WTC11 (cell line): ENCODE results near the gene BABAM2. TPM values are rescaled to one million over a fixed set of nuclear protein-coding genes. Genes with fewer than 3 reads are reported as not detected.

Experiments used
- ATAC-seq: fragments of 200-7000 bp; cut with Tn5 transposase; 2 replicates; pipeline ENCODE4 v1.10.0; 2021; ENCODE audit warnings: mild to moderate bottlenecking, moderate library complexity
- CTCF ChIA-PET: fragments of 300-600 bp; sonication (Branson Sonifier 250); formaldehyde crosslinking; loops from one replicate; lab custom pipeline; 2021; ENCODE audit warnings: antibody characterized with exemption; lab: Charles Lee
- POLR2A ChIA-PET: fragments of 350-600 bp; sonication (Branson Sonifier 250); formaldehyde crosslinking; loops from one replicate; lab custom pipeline; 2021; ENCODE audit warnings: antibody characterized with exemption; lab: Charles Lee
- DNase-seq: peaks from one replicate; pipeline ENCODE4 v3.0.0; 2021; ENCODE audit warnings: low spot score
- H3K27ac Mint-ChIP-seq: 2 replicates; pipeline ENCODE4 v1.8.0; 2021; ENCODE audit warnings: mixed read lengths
- H3K27me3 Mint-ChIP-seq: 2 replicates; pipeline ENCODE4 v1.8.0; 2021; ENCODE audit warnings: low read depth, mild to moderate bottlenecking, moderate library complexity, mixed read lengths
- H3K36me3 Mint-ChIP-seq: 2 replicates; pipeline ENCODE4 v1.8.0; 2021; ENCODE audit warnings: mixed read lengths
- H3K4me1 Mint-ChIP-seq: 2 replicates; pipeline ENCODE4 v1.8.0; 2022; ENCODE audit warnings: mixed read lengths
- H3K4me3 Mint-ChIP-seq: 2 replicates; pipeline ENCODE4 v1.8.0; 2021; ENCODE audit warnings: mild to moderate bottlenecking, moderate library complexity, mixed read lengths
- H3K9me3 Mint-ChIP-seq: 2 replicates; pipeline ENCODE4 v1.8.0; 2021; ENCODE audit warnings: mixed read lengths
- ARID4B ChIP-seq: sonication (generic); formaldehyde crosslinking; IDR thresholded peaks from 2 replicates; pipeline ENCODE4 v1.8.0; 2023; ENCODE audit warnings: missing genetic modification reagents, mild to moderate bottlenecking, borderline replicate concordance
- ATF1 ChIP-seq: sonication (generic); formaldehyde crosslinking; IDR thresholded peaks from 2 replicates; pipeline ENCODE4 v1.8.1; 2023; ENCODE audit warnings: mild to moderate bottlenecking, moderate library complexity, missing genetic modification reagents
- ATF2 ChIP-seq: sonication (generic); formaldehyde crosslinking; IDR thresholded peaks from 2 replicates; pipeline ENCODE4 v1.8.1; 2022; ENCODE audit warnings: low read depth, missing genetic modification reagents, borderline replicate concordance
- CDX4 ChIP-seq: fragments of 250-450 bp; sonication (Bioruptor Pico); IDR thresholded peaks from 2 replicates; pipeline ENCODE4 v1.9.0; 2021; ENCODE audit warnings: moderate library complexity, mild to moderate bottlenecking, inconsistent platforms, borderline replicate concordance
- E2F4 ChIP-seq: sonication (generic); formaldehyde crosslinking; IDR thresholded peaks from 2 replicates; pipeline ENCODE4 v1.8.1; 2022; ENCODE audit warnings: low read depth, mild to moderate bottlenecking, moderate library complexity, missing genetic modification reagents, borderline replicate concordance
- EMX1 ChIP-seq: fragments of 250-450 bp; sonication (Bioruptor Pico); IDR thresholded peaks from 2 replicates; pipeline ENCODE4 v1.8.0; 2021; ENCODE audit warnings: mild to moderate bottlenecking
- FOXJ3 ChIP-seq: sonication (generic); formaldehyde crosslinking; IDR thresholded peaks from 2 replicates; pipeline ENCODE4 v1.9.0; 2021; ENCODE audit warnings: missing genetic modification reagents, mild to moderate bottlenecking, borderline replicate concordance
- JAZF1 ChIP-seq: fragments of 250-450 bp; sonication (Bioruptor Pico); IDR thresholded peaks from 2 replicates; pipeline ENCODE4 v1.9.0; 2021; ENCODE audit warnings: moderate library complexity, mild to moderate bottlenecking, inconsistent platforms
- JUN ChIP-seq: sonication (generic); formaldehyde crosslinking; IDR thresholded peaks from 2 replicates; pipeline ENCODE4 v1.8.0; 2023; ENCODE audit warnings: mild to moderate bottlenecking, missing genetic modification reagents
- SMAD3 ChIP-seq: sonication (generic); formaldehyde crosslinking; IDR thresholded peaks from 2 replicates; pipeline ENCODE4 v1.8.0; 2022; ENCODE audit warnings: missing genetic modification reagents, mild to moderate bottlenecking, borderline replicate concordance
- USF1 ChIP-seq: sonication (generic); formaldehyde crosslinking; IDR thresholded peaks from 2 replicates; pipeline ENCODE4 v1.8.0; 2022; ENCODE audit warnings: mild to moderate bottlenecking, missing genetic modification reagents
- USF2 ChIP-seq: sonication (generic); formaldehyde crosslinking; IDR thresholded peaks from 2 replicates; pipeline ENCODE4 v1.8.1; 2023; ENCODE audit warnings: mild to moderate bottlenecking, missing genetic modification reagents, moderate library complexity
- ZNF219 ChIP-seq: sonication (generic); formaldehyde crosslinking; IDR thresholded peaks from 2 replicates; pipeline ENCODE4 v1.8.0; 2023; ENCODE audit warnings: missing genetic modification reagents, mild to moderate bottlenecking, borderline replicate concordance
- ZNF512 ChIP-seq: sonication (generic); formaldehyde crosslinking; IDR thresholded peaks from 2 replicates; pipeline ENCODE4 v1.8.1; 2022; ENCODE audit warnings: missing genetic modification reagents, borderline replicate concordance
- total RNA-seq: library from RNA; stranded (reverse); gene quantifications from 3 replicates; pipeline ENCODE4 v1.2.3, GENCODE V29; 2021

The BABAM2 gene
- total RNA-seq, 1 experiment from 2014 or later, result 16.5 TPM

- CTCF ChIA-PET, result no interaction called here
- peaks cover 1% of the 10 kb centered on the region; the same call in 1 of the 2 replicates for H3K4me1 Mint-ChIP-seq
- H3K27ac Mint-ChIP-seq, result no peak overlapping the region
- H3K36me3 Mint-ChIP-seq, result no peaks in the 10 kb centered on the region
- ATAC-seq, result no peak
- TF ChIP-seq EMX1 (CRISPR knock-in tag) (no peak), ARID4B (CRISPR knock-in tag) (no peak), ZNF219 (CRISPR knock-in tag) (no peak), CDX4 (no peak), USF1 (CRISPR knock-in tag) (no peak), USF2 (no peak), SMAD3 (CRISPR knock-in tag) (no peak), JAZF1 (CRISPR knock-in tag) (no peak), JUN (CRISPR knock-in tag) (no peak), ATF2 (CRISPR knock-in tag) (no peak), ZNF512 (CRISPR knock-in tag) (no peak), E2F4 (CRISPR knock-in tag) (no peak), ATF1 (CRISPR knock-in tag) (no peak), FOXJ3 (CRISPR knock-in tag) (no peak)
- TF ChIP-seq, all 79 proteins: peak for 0
- Mint-ChIP-seq H3K9me3 (no peaks in the 10 kb centered on the region), H3K4me3 (no peak overlapping the region), H3K27me3 (no peaks in the 10 kb centered on the region)
- DNase-seq, result no peak
- POLR2A ChIA-PET, result no interaction called here
These were observed 401.4 kb downstream of the BABAM2 start for GRCh38 chr2:28291811-28292440.
